Thyroid gland (tissue), 4 donors: ENCODE results near the gene ADARB2.

ENCODE experiments used
- POLR2A ChIP-seq, 2 donors: fragments of 450-650 bp; IDR thresholded peaks; one replicate each; pipeline ENCODE4 v1.6.1; 2017; ENCODE audit warnings: antibody characterized with exemption in 2 of 2, mild to moderate bottlenecking in 2 of 2, moderate library complexity in 1 of 2
- TF ChIP-seq, protein P1 (sequence below), 6 experiments: fragments of 200-600 bp in 3 of 6; fragments of 450-650 bp in 3 of 6; sonication (generic) in 3 of 6; IDR thresholded peaks; one replicate each; pipeline ENCODE4 v1.5.1; 2016 to 2019; ENCODE audit warnings: antibody characterized with exemption in 6 of 6, mild to moderate bottlenecking in 2 of 6, inconsistent platforms in 1 of 6, moderate library complexity in 1 of 6

DNA sequence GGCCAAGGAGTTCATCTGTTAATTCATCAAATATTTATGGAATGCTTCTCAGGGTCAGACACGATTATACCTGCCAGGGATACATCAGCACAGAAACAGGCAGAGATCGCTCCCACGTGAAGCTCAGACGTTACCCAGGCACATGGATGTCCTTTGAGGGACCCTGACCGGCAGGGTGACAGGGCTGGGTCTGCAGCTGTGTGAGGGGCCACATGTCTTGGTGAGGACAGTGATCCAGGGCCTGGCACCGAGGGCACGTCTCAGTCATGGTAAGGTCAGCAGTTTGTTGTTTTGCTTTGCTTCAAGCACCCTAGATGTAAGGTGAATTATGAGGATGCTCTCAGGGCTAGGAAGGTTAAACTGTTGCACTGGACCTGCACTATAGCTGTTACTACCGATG, 453.2 kb downstream of the ADARB2 start:
- TF ChIP-seq, protein P1, sequence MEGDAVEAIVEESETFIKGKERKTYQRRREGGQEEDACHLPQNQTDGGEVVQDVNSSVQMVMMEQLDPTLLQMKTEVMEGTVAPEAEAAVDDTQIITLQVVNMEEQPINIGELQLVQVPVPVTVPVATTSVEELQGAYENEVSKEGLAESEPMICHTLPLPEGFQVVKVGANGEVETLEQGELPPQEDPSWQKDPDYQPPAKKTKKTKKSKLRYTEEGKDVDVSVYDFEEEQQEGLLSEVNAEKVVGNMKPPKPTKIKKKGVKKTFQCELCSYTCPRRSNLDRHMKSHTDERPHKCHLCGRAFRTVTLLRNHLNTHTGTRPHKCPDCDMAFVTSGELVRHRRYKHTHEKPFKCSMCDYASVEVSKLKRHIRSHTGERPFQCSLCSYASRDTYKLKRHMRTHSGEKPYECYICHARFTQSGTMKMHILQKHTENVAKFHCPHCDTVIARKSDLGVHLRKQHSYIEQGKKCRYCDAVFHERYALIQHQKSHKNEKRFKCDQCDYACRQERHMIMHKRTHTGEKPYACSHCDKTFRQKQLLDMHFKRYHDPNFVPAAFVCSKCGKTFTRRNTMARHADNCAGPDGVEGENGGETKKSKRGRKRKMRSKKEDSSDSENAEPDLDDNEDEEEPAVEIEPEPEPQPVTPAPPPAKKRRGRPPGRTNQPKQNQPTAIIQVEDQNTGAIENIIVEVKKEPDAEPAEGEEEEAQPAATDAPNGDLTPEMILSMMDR (IDR thresholded peaks at IDR 0.05): no peak
- TF ChIP-seq POLR2A (IDR thresholded peaks at IDR 0.05): no peak
